K562 (cell line): ENCODE measurements around the gene JPH2. TPM values are rescaled to one million over a fixed set of nuclear protein-coding genes. Genes with fewer than 3 reads are reported as not detected.
A peak's percentile ranks its signal among the peaks of the same experiment; 100 is the strongest.

ENCODE experiments used
- BCOR ChIP-seq: fragments of 450-650 bp; IDR thresholded peaks from 2 replicates; pipeline ENCODE4 v1.6.1; 2016
- BHLHE40 ChIP-seq: IDR thresholded peaks from 2 replicates; pipeline ENCODE4 v1.6.1; 2011; ENCODE audit warnings: low read length, improper control_type of control experiment
- DEAF1 ChIP-seq: fragments of 450-650 bp; formaldehyde crosslinking; IDR thresholded peaks from 2 replicates; pipeline ENCODE4 v1.4.0; 2020; ENCODE audit warnings: mild to moderate bottlenecking, moderate library complexity
- DIDO1 ChIP-seq: fragments of 450-650 bp; IDR thresholded peaks from 2 replicates; pipeline ENCODE4 v1.6.1; 2016; ENCODE audit warnings: low read depth, missing biosample characterization, missing genetic modification characterization
- ELF1 ChIP-seq: fragments of 200-800 bp; sonication (Bioruptor generic); IDR thresholded peaks from 2 replicates; pipeline ENCODE4 v1.6.1; 2016; ENCODE audit warnings: missing genetic modification characterization, missing compliant biosample characterization
- ETV6 ChIP-seq, 3 experiments: fragments of 150-350 bp in 1 of 3; sonication (generic) in 1 of 3; formaldehyde crosslinking in 1 of 3; IDR thresholded peaks; 2 replicates each; pipeline versions ENCODE4 v1.6.1 to v1.8.0; 2014 to 2022; ENCODE audit warnings: borderline replicate concordance in 2 of 3, low read depth in 2 of 3, antibody characterized with exemption in 1 of 3, low read length in 1 of 3, mild to moderate bottlenecking in 1 of 3, missing genetic modification reagents in 1 of 3
- HMBOX1 ChIP-seq: sonication (generic); IDR thresholded peaks from 2 replicates; pipeline ENCODE4 v1.6.1; 2016
- HNRNPL ChIP-seq: fragments of 200-400 bp; formaldehyde crosslinking; IDR thresholded peaks from 2 replicates; pipeline ENCODE4 v1.6.1; 2017; ENCODE audit warnings: low read depth, mild to moderate bottlenecking, low read length
- PCBP1 ChIP-seq: fragments of 200-400 bp; formaldehyde crosslinking; IDR thresholded peaks from 2 replicates; pipeline ENCODE4 v1.6.1; 2018; ENCODE audit warnings: mild to moderate bottlenecking, low read depth, low read length; ENCODE audit not compliant: poor library complexity, severe bottlenecking
- RB1 ChIP-seq: fragments of 450-650 bp; IDR thresholded peaks from 2 replicates; pipeline ENCODE4 v1.6.1; 2017; ENCODE audit warnings: low read depth, mild to moderate bottlenecking
- SMC3 ChIP-seq: conservative IDR thresholded peaks from 2 replicates; pipeline ENCODE4 v1.6.1; 2011; ENCODE audit warnings: low read depth, low read length, improper control_type of control experiment; ENCODE audit not compliant: insufficient read depth
- TCF3 ChIP-seq: sonication (generic); formaldehyde crosslinking; IDR thresholded peaks from 2 replicates; pipeline ENCODE4 v1.4.0; 2020; ENCODE audit warnings: mild to moderate bottlenecking, missing genetic modification reagents
- TGIF2 ChIP-seq: sonication (generic); formaldehyde crosslinking; IDR thresholded peaks from 2 replicates; pipeline ENCODE4 v1.8.1; 2022; ENCODE audit warnings: mild to moderate bottlenecking, missing genetic modification reagents, moderate library complexity
- ZBTB1 ChIP-seq: sonication (generic); formaldehyde crosslinking; IDR thresholded peaks from 2 replicates; pipeline ENCODE4 v1.8.1; 2023; ENCODE audit warnings: missing genetic modification reagents, low read depth, mild to moderate bottlenecking, borderline replicate concordance
- ZFX ChIP-seq: sonication (generic); formaldehyde crosslinking; IDR thresholded peaks from 2 replicates; pipeline ENCODE4 v1.8.0; 2022; ENCODE audit warnings: mild to moderate bottlenecking, missing genetic modification reagents, moderate library complexity
- ZNF740 ChIP-seq, 3 experiments: fragments of 200-800 bp in 1 of 3; sonication (Bioruptor generic) in 1 of 3; sonication (generic) in 1 of 3; formaldehyde crosslinking in 1 of 3; IDR thresholded peaks; 2 replicates each; pipeline versions ENCODE4 v1.6.1 to v1.8.0; 2016 to 2022; ENCODE audit warnings: mild to moderate bottlenecking in 2 of 3, missing compliant biosample characterization in 2 of 3, missing genetic modification characterization in 2 of 3, missing genetic modification reagents in 1 of 3
- polyA plus RNA-seq, 8 experiments: library from polyadenylated mRNA; depleted of rRNA in 4 of 8; stranded (reverse) in 5 of 8; unstranded in 3 of 8; fragments of >200 nt; fragmentation: Nextera tagmentation in 2 of 8; fragmentation: Illumina TruSeq in 1 of 8; extraction: Ambion mirVana in 2 of 8; extraction: Trizol in 1 of 8; gene quantifications; 2 replicates each; pipeline versions ENCODE4 v1.2.1 to v1.2.3, GENCODE V29; 2011 to 2014; ENCODE audit warnings: inconsistent platforms in 1 of 8, missing spikeins in 1 of 8
- total RNA-seq, 7 experiments: library from RNA; depleted of rRNA in 6 of 7; stranded (reverse); fragments of >200 nt in 6 of 7; fragmentation: Illumina TruSeq in 2 of 7; extraction: Trizol in 2 of 7; gene quantifications; 2 replicates each; pipeline versions ENCODE4 v1.2.1 to v1.2.3, GENCODE V29; 2011 to 2021; ENCODE audit warnings: low replicate concordance in 1 of 7
- TF ChIP-seq, protein P1 (sequence below): fragments of 250-450 bp; sonication (Bioruptor Pico); IDR thresholded peaks from 2 replicates; pipeline ENCODE4 v1.4.0; 2020

JPH2 gene
- total and polyA plus RNA-seq, 9 of the 15 experiments (the other 6 are each of a cell fraction or from before 2014, with no cell fraction given): not detected

- TF ChIP-seq HMBOX1 (peak; percentile 43; the same call in 1 of the 2 replicates), SMC3 (peak; percentile 93), DEAF1 (CRISPR knock-in tag) (peak; percentile 93), BCOR (no peak), ETV6 (IDR thresholded peaks at IDR 0.05; ENCODE audit: borderline replicate concordance in 1 of 2, low read depth in 2 of 2, low read length in 1 of 2) (no peak), ETV6 (CRISPR knock-in tag; IDR thresholded peaks at IDR 0.05; ENCODE audit: borderline replicate concordance) (no peak), DIDO1 (no peak), RB1 (peak; percentile 42; the same call in 1 of the 2 replicates), HNRNPL (no peak), ZFX (CRISPR knock-in tag) (no peak), TCF3 (CRISPR knock-in tag) (no peak), BHLHE40 (no peak), ZBTB1 (CRISPR knock-in tag) (no peak), ZNF740 (CRISPR knock-in tag; IDR thresholded peaks at IDR 0.05) (0 out of 2 replicates have a peak, but pooled peaks have one; percentile 51), ZNF740 (tag; IDR thresholded peaks at IDR 0.05) (no peak), PCBP1 (no peak), TGIF2 (CRISPR knock-in tag) (no peak), ELF1 (tag) (0 out of 2 replicates have a peak, but pooled peaks have one; percentile 27)
- TF ChIP-seq, protein P1, sequence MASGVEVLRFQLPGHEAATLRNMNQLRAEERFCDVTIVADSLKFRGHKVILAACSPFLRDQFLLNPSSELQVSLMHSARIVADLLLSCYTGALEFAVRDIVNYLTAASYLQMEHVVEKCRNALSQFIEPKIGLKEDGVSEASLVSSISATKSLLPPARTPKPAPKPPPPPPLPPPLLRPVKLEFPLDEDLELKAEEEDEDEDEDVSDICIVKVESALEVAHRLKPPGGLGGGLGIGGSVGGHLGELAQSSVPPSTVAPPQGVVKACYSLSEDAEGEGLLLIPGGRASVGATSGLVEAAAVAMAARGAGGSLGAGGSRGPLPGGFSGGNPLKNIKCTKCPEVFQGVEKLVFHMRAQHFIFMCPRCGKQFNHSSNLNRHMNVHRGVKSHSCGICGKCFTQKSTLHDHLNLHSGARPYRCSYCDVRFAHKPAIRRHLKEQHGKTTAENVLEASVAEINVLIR: no peak
These were observed 30.5 kb upstream of the JPH2 start (continued) for GRCh38 chr20:44217342-44218092.
